K562 (cell line): Measurements from ENCODE around the gene GUCY1A1. TPM values are rescaled to one million over a fixed set of nuclear protein-coding genes. Genes with fewer than 3 reads are reported as not detected.

Experiments used
- PHF20 ChIP-seq: fragments of 450-650 bp; IDR thresholded peaks from 2 replicates; pipeline ENCODE4 v1.6.1; 2018; ENCODE audit not compliant: partially characterized antibody
- WHSC1 ChIP-seq: IDR thresholded peaks from one replicate; pipeline ENCODE4 v1.6.1; 2012; ENCODE audit warnings: low read length, control low read depth, inconsistent platforms
- ZNF318 ChIP-seq, 2 experiments: fragments of 450-650 bp; IDR thresholded peaks; 2 replicates each; pipeline ENCODE4 v1.6.1; 2016; ENCODE audit warnings: mild to moderate bottlenecking in 2 of 2, borderline replicate concordance in 1 of 2, low read depth in 1 of 2, moderate library complexity in 1 of 2
- ZNF445 ChIP-seq: fragments of 250-450 bp; sonication (Bioruptor Pico); IDR thresholded peaks from 2 replicates; pipeline ENCODE4 v1.4.0; 2020; ENCODE audit warnings: low read depth, mild to moderate bottlenecking, moderate library complexity
- ZNF764 ChIP-seq: fragments of 250-450 bp; sonication (Bioruptor Pico); IDR thresholded peaks from 2 replicates; pipeline ENCODE4 v1.4.0; 2020; ENCODE audit warnings: low read depth, mild to moderate bottlenecking, moderate library complexity
- polyA plus RNA-seq, 8 experiments: library from polyadenylated mRNA; depleted of rRNA in 4 of 8; stranded (reverse) in 5 of 8; unstranded in 3 of 8; fragments of >200 nt; fragmentation: Nextera tagmentation in 2 of 8; fragmentation: Illumina TruSeq in 1 of 8; extraction: Ambion mirVana in 2 of 8; extraction: Trizol in 1 of 8; gene quantifications; 2 replicates each; pipeline versions ENCODE4 v1.2.1 to v1.2.3, GENCODE V29; 2011 to 2014; ENCODE audit warnings: inconsistent platforms in 1 of 8, missing spikeins in 1 of 8
- total RNA-seq, 7 experiments: library from RNA; depleted of rRNA in 6 of 7; stranded (reverse); fragments of >200 nt in 6 of 7; fragmentation: Illumina TruSeq in 2 of 7; extraction: Trizol in 2 of 7; gene quantifications; 2 replicates each; pipeline versions ENCODE4 v1.2.1 to v1.2.3, GENCODE V29; 2011 to 2021; ENCODE audit warnings: low replicate concordance in 1 of 7
- TF ChIP-seq, protein P1 (sequence below), 2 experiments: fragments of 450-650 bp in 1 of 2; sonication (generic) in 1 of 2; formaldehyde crosslinking in 1 of 2; IDR thresholded peaks; 2 replicates each; pipeline versions ENCODE4 v1.7.1 to v1.9.0; 2016 to 2022; ENCODE audit warnings: inconsistent platforms in 1 of 2, mild to moderate bottlenecking in 1 of 2, missing genetic modification reagents in 1 of 2
- TF ChIP-seq, protein P2 (sequence below): fragments of 450-650 bp; IDR thresholded peaks from 2 replicates; pipeline ENCODE4 v1.6.1; 2016; ENCODE audit warnings: borderline replicate concordance

The GUCY1A1 gene
- total and polyA plus RNA-seq, 9 of the 15 experiments (the other 6 are each of a cell fraction or from before 2014, with no cell fraction given) = not detected

DNA sequence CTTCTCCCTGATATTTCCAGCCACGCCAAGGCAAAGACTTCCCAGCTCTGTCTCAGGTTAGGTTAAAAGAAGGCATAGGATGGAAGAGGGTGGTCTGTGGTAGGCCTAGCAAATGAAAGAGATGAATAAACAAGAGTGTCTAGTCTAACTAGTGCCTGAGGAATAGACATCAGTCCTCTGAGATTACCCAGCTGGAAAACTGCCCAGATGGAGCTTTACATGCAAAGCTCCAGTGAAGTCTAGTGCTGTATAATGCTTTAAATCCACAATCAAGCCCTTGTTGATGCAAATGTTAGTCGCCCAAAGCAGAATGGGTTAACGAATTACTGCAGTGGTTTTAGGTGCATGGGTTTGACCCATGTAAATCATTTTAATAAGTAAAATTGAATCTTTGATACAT lies 67.4 kb downstream of the GUCY1A1 start (continued):
- TF ChIP-seq, protein P1, sequence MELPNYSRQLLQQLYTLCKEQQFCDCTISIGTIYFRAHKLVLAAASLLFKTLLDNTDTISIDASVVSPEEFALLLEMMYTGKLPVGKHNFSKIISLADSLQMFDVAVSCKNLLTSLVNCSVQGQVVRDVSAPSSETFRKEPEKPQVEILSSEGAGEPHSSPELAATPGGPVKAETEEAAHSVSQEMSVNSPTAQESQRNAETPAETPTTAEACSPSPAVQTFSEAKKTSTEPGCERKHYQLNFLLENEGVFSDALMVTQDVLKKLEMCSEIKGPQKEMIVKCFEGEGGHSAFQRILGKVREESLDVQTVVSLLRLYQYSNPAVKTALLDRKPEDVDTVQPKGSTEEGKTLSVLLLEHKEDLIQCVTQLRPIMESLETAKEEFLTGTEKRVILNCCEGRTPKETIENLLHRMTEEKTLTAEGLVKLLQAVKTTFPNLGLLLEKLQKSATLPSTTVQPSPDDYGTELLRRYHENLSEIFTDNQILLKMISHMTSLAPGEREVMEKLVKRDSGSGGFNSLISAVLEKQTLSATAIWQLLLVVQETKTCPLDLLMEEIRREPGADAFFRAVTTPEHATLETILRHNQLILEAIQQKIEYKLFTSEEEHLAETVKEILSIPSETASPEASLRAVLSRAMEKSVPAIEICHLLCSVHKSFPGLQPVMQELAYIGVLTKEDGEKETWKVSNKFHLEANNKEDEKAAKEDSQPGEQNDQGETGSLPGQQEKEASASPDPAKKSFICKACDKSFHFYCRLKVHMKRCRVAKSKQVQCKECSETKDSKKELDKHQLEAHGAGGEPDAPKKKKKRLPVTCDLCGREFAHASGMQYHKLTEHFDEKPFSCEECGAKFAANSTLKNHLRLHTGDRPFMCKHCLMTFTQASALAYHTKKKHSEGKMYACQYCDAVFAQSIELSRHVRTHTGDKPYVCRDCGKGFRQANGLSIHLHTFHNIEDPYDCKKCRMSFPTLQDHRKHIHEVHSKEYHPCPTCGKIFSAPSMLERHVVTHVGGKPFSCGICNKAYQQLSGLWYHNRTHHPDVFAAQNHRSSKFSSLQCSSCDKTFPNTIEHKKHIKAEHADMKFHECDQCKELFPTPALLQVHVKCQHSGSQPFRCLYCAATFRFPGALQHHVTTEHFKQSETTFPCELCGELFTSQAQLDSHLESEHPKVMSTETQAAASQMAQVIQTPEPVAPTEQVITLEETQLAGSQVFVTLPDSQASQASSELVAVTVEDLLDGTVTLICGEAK (IDR thresholded peaks at IDR 0.05) = no peak
- TF ChIP-seq, protein P1 (CRISPR knock-in tag; IDR thresholded peaks at IDR 0.05) = no peak
- no peak for TF ChIP-seq ZNF445 (CRISPR knock-in tag)
- no peak for TF ChIP-seq ZNF318 (IDR thresholded peaks at IDR 0.05; ENCODE audit: borderline replicate concordance in 1 of 2, low read depth in 1 of 2)
- TF ChIP-seq WHSC1 = no peak
- TF ChIP-seq ZNF764 = no peak
- TF ChIP-seq, protein P2, sequence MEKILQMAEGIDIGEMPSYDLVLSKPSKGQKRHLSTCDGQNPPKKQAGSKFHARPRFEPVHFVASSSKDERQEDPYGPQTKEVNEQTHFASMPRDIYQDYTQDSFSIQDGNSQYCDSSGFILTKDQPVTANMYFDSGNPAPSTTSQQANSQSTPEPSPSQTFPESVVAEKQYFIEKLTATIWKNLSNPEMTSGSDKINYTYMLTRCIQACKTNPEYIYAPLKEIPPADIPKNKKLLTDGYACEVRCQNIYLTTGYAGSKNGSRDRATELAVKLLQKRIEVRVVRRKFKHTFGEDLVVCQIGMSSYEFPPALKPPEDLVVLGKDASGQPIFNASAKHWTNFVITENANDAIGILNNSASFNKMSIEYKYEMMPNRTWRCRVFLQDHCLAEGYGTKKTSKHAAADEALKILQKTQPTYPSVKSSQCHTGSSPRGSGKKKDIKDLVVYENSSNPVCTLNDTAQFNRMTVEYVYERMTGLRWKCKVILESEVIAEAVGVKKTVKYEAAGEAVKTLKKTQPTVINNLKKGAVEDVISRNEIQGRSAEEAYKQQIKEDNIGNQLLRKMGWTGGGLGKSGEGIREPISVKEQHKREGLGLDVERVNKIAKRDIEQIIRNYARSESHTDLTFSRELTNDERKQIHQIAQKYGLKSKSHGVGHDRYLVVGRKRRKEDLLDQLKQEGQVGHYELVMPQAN = no peak
- no peak for TF ChIP-seq PHF20
